ENCODE data around the gene FBXO10.
"Not testable (repeated sequence)": the region's sequence is repeated elsewhere in the genome, so short reads cannot be mapped to it uniquely, and the experiment has no call there.

The FBXO10 gene

GRCh38 chr9:37468620-37469019 is 107.6 kb downstream of the FBXO10 start:
- no peak for TF ChIP-seq CTCF (IDR thresholded peaks at IDR 0.05; ENCODE audit: insufficient read depth, low read length, poor library complexity, severe bottlenecking)
- Histone ChIP-seq H3K27me3 (replicated peaks; ENCODE audit: control insufficient read depth, insufficient read depth, low read length) (no peaks in the 10 kb centered on the region), H3K36me3 (ENCODE audit: control insufficient read depth, insufficient read depth, low read length) (no peaks in the 10 kb centered on the region), H3K4me3 (replicated peaks; ENCODE audit: low read depth, low read length) (no peak overlapping the region)
- DNase-seq (ENCODE audit: extremely low read depth, insufficient read length) = no peak

GRCh38 chr9:37467530-37467929 is 108.7 kb downstream of the FBXO10 start:
- H3K36me3 ChIP-seq (ENCODE audit: control insufficient read depth, insufficient read depth, low read length); DNase-seq (ENCODE audit: extremely low read depth, insufficient read length); H3K4me3 ChIP-seq (replicated peaks; ENCODE audit: low read depth, low read length); H3K27me3 ChIP-seq (replicated peaks; ENCODE audit: control insufficient read depth, insufficient read depth, low read length): not testable (repeated sequence)

GRCh38 chr9:37466037-37466709 is 110.0 kb downstream of the FBXO10 start:
- Histone ChIP-seq H3K4me3 (replicated peaks; ENCODE audit: low read depth, low read length) (peak overlapping the region; percentile 82), H3K27me3 (replicated peaks; ENCODE audit: control insufficient read depth, insufficient read depth, low read length) (no peaks in the 10 kb centered on the region), H3K36me3 (ENCODE audit: control insufficient read depth, insufficient read depth, low read length) (no peaks in the 10 kb centered on the region)
- DNase-seq (ENCODE audit: extremely low read depth, insufficient read length) = no peak
- TF ChIP-seq CTCF (IDR thresholded peaks at IDR 0.05; ENCODE audit: insufficient read depth, low read length, poor library complexity, severe bottlenecking) = no peak

GRCh38 chr9:37465249-37466036 is 110.7 kb downstream of the FBXO10 start, which contains the start of gene ZBTB5:
ZBTB5 (minus strand) TSS chr9:37465450; CDS start chr9:37442551, 22,899 bp downstream.
- no peaks in the 10 kb centered on the region; the same call in 1 of the 2 replicates for H3K36me3 ChIP-seq (ENCODE audit: control insufficient read depth, insufficient read depth, low read length)
- peak; percentile 97 for DNase-seq (ENCODE audit: extremely low read depth, insufficient read length)
- peak within 1 kb of the TSS; percentile 98 for H3K4me3 ChIP-seq (replicated peaks; ENCODE audit: low read depth, low read length)
- no peaks in the 10 kb centered on the region for H3K27me3 ChIP-seq (replicated peaks; ENCODE audit: control insufficient read depth, insufficient read depth, low read length)
- no peak for TF ChIP-seq CTCF (IDR thresholded peaks at IDR 0.05; ENCODE audit: insufficient read depth, low read length, poor library complexity, severe bottlenecking)

GRCh38 chr9:37464426-37465248 is 111.5 kb downstream of the FBXO10 start:
- no peaks in the 10 kb centered on the region; the same call in 1 of the 2 replicates for H3K36me3 ChIP-seq (ENCODE audit: control insufficient read depth, insufficient read depth, low read length)
- peak overlapping the region; percentile 98 for H3K4me3 ChIP-seq (replicated peaks; ENCODE audit: low read depth, low read length)
- no peak for DNase-seq (ENCODE audit: extremely low read depth, insufficient read length)
- TF ChIP-seq CTCF (IDR thresholded peaks at IDR 0.05; ENCODE audit: insufficient read depth, low read length, poor library complexity, severe bottlenecking) = no peak
- H3K27me3 ChIP-seq (replicated peaks; ENCODE audit: control insufficient read depth, insufficient read depth, low read length) = no peaks in the 10 kb centered on the region
